Left ventricle myocardium inferior (tissue), 1 donor: ENCODE results near the gene NSG1. TPM values are rescaled to one million over a fixed set of nuclear protein-coding genes. Genes with fewer than 3 reads are reported as not detected.
"Not testable (repeated sequence)": the region's sequence is repeated elsewhere in the genome, so short reads cannot be mapped to it uniquely, and the experiment has no call there.

Experiments used
- DNase-seq: peaks from one replicate; pipeline ENCODE4 v3.0.0-alpha.2; 2020
- H3K27ac ChIP-seq: fragments of 200-600 bp; replicated peaks from 2 replicates; pipeline ENCODE4 v1.8.0; 2021
- H3K27me3 ChIP-seq: fragments of 200-600 bp; 2 replicates; pipeline ENCODE4 v1.8.0; 2021; ENCODE audit warnings: low read depth
- H3K36me3 ChIP-seq: fragments of 200-600 bp; 2 replicates; pipeline ENCODE4 v1.8.0; 2021
- H3K4me1 ChIP-seq: fragments of 200-600 bp; 2 replicates; pipeline ENCODE4 v1.8.0; 2021
- H3K4me3 ChIP-seq: fragments of 200-600 bp; 2 replicates; pipeline ENCODE4 v1.8.0; 2021; ENCODE audit warnings: mild to moderate bottlenecking, moderate library complexity
- H3K9me3 ChIP-seq: fragments of 200-600 bp; replicated peaks from 2 replicates; pipeline ENCODE4 v1.8.0; 2021
- CTCF ChIP-seq: fragments of 200-600 bp; IDR thresholded peaks from 2 replicates; pipeline ENCODE4 v1.8.0; 2021; ENCODE audit warnings: antibody characterized with exemption, mild to moderate bottlenecking, borderline replicate concordance
- intact Hi-C: fragments of 100-400 bp; cut with micrococcal nuclease; formaldehyde crosslinking; loops from one replicate; pipeline ENCODE4 v1.11.0; 2022
- total RNA-seq: library from RNA; stranded (reverse); fragmentation: NEBNext Ultra II Directional; extraction: Animal tissue kit (Norgen Biotek cat#: 25700); gene quantifications from one replicate; pipeline ENCODE4 v1.2.1, GENCODE V29; 2021
- donor health status: DM: no; HTN: yes; CAD: no; lungs with severe emphysema.

NSG1 gene
- total RNA-seq, 1 donor from 2014 or later: 14.3 TPM

- no peak for TF ChIP-seq CTCF
- no peaks in the 10 kb centered on the region for H3K4me1 ChIP-seq
- H3K4me3 ChIP-seq: no peak overlapping the region
- DNase-seq: no peak
- H3K9me3 ChIP-seq: no peaks in the 10 kb centered on the region
- H3K36me3 ChIP-seq: peaks cover 65% of the 10 kb centered on the region
- no peak overlapping the region for H3K27ac ChIP-seq
- H3K27me3 ChIP-seq: no peaks in the 10 kb centered on the region
- intact Hi-C loops: no loop called here
Observed at GRCh38 chr4:4417886-4418285, 31.0 kb downstream of the NSG1 start.

GRCh38 chr4:4418676-4419390, 31.9 kb downstream of the NSG1 start:
- Histone ChIP-seq H3K27ac (no peak overlapping the region), H3K4me1 (no peaks in the 10 kb centered on the region), H3K27me3 (no peaks in the 10 kb centered on the region), H3K36me3 (peaks cover 75% of the 10 kb centered on the region), H3K4me3 (no peak overlapping the region), H3K9me3 (no peaks in the 10 kb centered on the region)
- DNase-seq: no peak
- intact Hi-C loops: no loop called here
- TF ChIP-seq CTCF: no peak

- no peak overlapping the region for H3K27ac ChIP-seq
- TF ChIP-seq CTCF: no peak
- no peaks in the 10 kb centered on the region for H3K4me1 ChIP-seq
- H3K27me3 ChIP-seq: no peaks in the 10 kb centered on the region
- intact Hi-C loops: no loop called here
- no peaks in the 10 kb centered on the region for H3K9me3 ChIP-seq
- no peak for DNase-seq
- no peak overlapping the region for H3K4me3 ChIP-seq
- H3K36me3 ChIP-seq: peaks cover 84% of the 10 kb centered on the region
Observed at GRCh38 chr4:4419896-4420295, 33.0 kb downstream of the NSG1 start.

GRCh38 chr4:4420421-4420820, 33.5 kb downstream of the NSG1 start:
- no peaks in the 10 kb centered on the region for H3K27me3 ChIP-seq
- intact Hi-C loops: no loop called here
- no peaks in the 10 kb centered on the region for H3K4me1 ChIP-seq
- H3K9me3 ChIP-seq: no peaks in the 10 kb centered on the region
- no peak for DNase-seq
- H3K36me3 ChIP-seq: peaks cover 88% of the 10 kb centered on the region
- no peak overlapping the region for H3K27ac ChIP-seq
- H3K4me3 ChIP-seq: no peak overlapping the region
- TF ChIP-seq CTCF: no peak

GRCh38 chr4:4421356-4421755, 34.5 kb downstream of the NSG1 start:
- intact Hi-C loops: no loop called here

GRCh38 chr4:4422117-4422516, 35.2 kb downstream of the NSG1 start:
- H3K27me3 ChIP-seq, H3K4me1 ChIP-seq, H3K4me3 ChIP-seq, DNase-seq, H3K27ac ChIP-seq, intact Hi-C loops, H3K9me3 ChIP-seq: not testable (repeated sequence)
- peaks cover 81% of the 10 kb centered on the region for H3K36me3 ChIP-seq

More at GRCh38 chr4:4421356-4421755, 34.5 kb downstream of the NSG1 start:
- Histone ChIP-seq H3K36me3 (peaks cover 84% of the 10 kb centered on the region), H3K4me1 (no peaks in the 10 kb centered on the region), H3K9me3 (no peaks in the 10 kb centered on the region), H3K4me3 (no peak overlapping the region), H3K27ac (no peak overlapping the region), H3K27me3 (no peaks in the 10 kb centered on the region)
- DNase-seq: no peak
- TF ChIP-seq CTCF: no peak
